ENCODE data around the gene B4GALT2. TPM values are rescaled to one million over a fixed set of nuclear protein-coding genes. Genes with fewer than 3 reads are reported as not detected.
A peak's percentile ranks its signal among the peaks of the same experiment; 100 is the strongest.

B4GALT2 gene
- total RNA-seq, 1 donor from 2014 or later: 23.7 TPM

GRCh38 chr1:43951021-43951985 lies 27.7 kb upstream of the B4GALT2 start:
- Mint-ChIP-seq H3K4me3 (no peak overlapping the region), H3K27me3 (ENCODE audit: insufficient read depth, low read depth) (peaks cover 2% of the 10 kb centered on the region), H3K27ac (no peak overlapping the region), H3K9me3 (no peaks in the 10 kb centered on the region), H3K36me3 (peaks cover 5% of the 10 kb centered on the region), H3K4me1 (peaks cover 23% of the 10 kb centered on the region)
- Histone ChIP-seq H3K27me3 (no peaks in the 10 kb centered on the region), H3K27ac (no peak overlapping the region), H3K9ac (no peak overlapping the region), H3K4me3 (no peak overlapping the region), H4K20me1 (ENCODE audit: low read depth) (peaks cover 23% of the 10 kb centered on the region), H3K4me2 (no peak overlapping the region), H3K9me3 (ENCODE audit: low read depth) (no peaks in the 10 kb centered on the region), H2AFZ (replicated peaks) (no peak overlapping the region), H3F3A (ENCODE audit: low read depth) (peaks cover 17% of the 10 kb centered on the region), H3K4me1 (peaks cover 19% of the 10 kb centered on the region), H3K36me3 (no peaks in the 10 kb centered on the region), H3K79me2 (ENCODE audit: low read depth) (peaks cover 14% of the 10 kb centered on the region)
- no peak for DNase-seq (ENCODE audit: low spot score)
- TF ChIP-seq EZH2 (IDR thresholded peaks at IDR 0.05) (no peak), CTCF (IDR thresholded peaks at IDR 0.05) (no peak), EZH2phosphoT487 (IDR thresholded peaks at IDR 0.05) (no peak)

DNA sequence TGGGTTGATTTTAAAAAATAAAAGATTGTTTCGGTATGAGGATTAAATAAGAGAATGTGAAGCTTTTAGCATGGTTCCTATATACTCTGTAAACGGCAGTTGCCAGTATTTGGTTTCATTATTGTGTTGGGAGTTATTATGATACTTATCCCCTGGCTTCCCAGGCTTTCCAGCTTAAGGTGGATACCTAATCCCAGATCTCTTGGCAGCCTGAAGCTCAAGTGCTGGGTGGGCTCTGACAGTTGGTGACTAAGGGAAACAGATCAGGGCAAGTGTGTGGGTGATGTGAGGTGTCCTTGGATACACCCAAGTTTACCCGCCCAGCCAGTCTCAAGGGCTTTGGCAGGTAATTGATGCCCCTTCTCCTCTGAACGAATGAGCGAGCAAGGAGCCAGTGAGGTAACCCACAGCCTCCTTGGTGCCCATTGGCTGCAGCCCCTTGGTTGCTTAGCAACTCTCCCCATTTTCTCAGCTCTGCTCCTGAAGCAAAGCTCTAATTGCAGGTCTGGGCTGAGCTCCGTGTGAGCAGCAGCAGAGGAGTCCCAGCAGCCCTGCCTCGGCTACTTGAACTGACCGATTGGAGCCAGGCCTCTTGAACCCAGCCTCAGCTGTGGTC lies 26.2 kb upstream of the B4GALT2 start:
- no peaks in the 10 kb centered on the region for H3K9me3 ChIP-seq (ENCODE audit: low read depth)
- no peak overlapping the region for H3K27ac ChIP-seq
- no peaks in the 10 kb centered on the region for H3K9me3 Mint-ChIP-seq
- peak overlapping the region; percentile 67 for H3K4me2 ChIP-seq
- H3K36me3 ChIP-seq: no peaks in the 10 kb centered on the region
- no peak for TF ChIP-seq EZH2 (IDR thresholded peaks at IDR 0.05)
- no peak for TF ChIP-seq CTCF (IDR thresholded peaks at IDR 0.05)
- no peak for TF ChIP-seq EZH2phosphoT487 (IDR thresholded peaks at IDR 0.05)
- H3K36me3 Mint-ChIP-seq: peaks cover 11% of the 10 kb centered on the region
- no peak overlapping the region for H3K4me3 ChIP-seq
- H4K20me1 ChIP-seq (ENCODE audit: low read depth): peaks cover 23% of the 10 kb centered on the region
- peaks cover 8% of the 10 kb centered on the region for H3K79me2 ChIP-seq (ENCODE audit: low read depth)
- peaks cover 17% of the 10 kb centered on the region for H3F3A ChIP-seq (ENCODE audit: low read depth)
- H3K27ac Mint-ChIP-seq: no peak overlapping the region
- H3K27me3 ChIP-seq: no peaks in the 10 kb centered on the region
- H3K27me3 Mint-ChIP-seq (ENCODE audit: insufficient read depth, low read depth): no peaks in the 10 kb centered on the region
- no peak overlapping the region for H3K4me3 Mint-ChIP-seq
- H2AFZ ChIP-seq (replicated peaks): no peak overlapping the region
- H3K9ac ChIP-seq: no peak overlapping the region
- H3K4me1 Mint-ChIP-seq: peaks cover 19% of the 10 kb centered on the region
- peak; percentile 89 for DNase-seq (ENCODE audit: low spot score)
- H3K4me1 ChIP-seq: peaks cover 13% of the 10 kb centered on the region

DNA sequence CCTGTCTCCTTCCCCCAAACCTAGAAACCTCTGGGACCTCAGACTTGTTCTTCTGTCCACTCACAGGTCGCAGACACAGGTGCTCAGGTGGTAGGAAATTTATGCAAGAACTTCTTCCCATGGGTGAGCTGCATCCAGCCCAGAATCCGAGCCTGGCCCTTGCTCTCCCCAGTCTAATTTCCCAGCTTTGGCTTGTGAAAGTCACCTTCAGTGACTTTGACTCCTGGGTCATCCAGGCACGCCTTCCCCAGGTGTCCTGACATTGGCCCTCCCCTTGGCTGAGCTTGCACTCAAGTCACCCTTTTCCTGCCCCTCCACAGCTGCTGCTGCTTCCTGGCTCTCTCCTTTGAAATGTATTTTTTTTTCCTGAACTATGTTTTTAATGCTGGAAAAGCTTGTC lies 25.6 kb upstream of the B4GALT2 start:
- Histone ChIP-seq H2AFZ (replicated peaks) (no peak overlapping the region), H3K27me3 (no peaks in the 10 kb centered on the region), H3K9ac (no peak overlapping the region), H3F3A (ENCODE audit: low read depth) (peaks cover 17% of the 10 kb centered on the region), H3K27ac (no peak overlapping the region), H3K4me1 (peaks cover 11% of the 10 kb centered on the region), H3K4me3 (no peak overlapping the region), H3K9me3 (ENCODE audit: low read depth) (no peaks in the 10 kb centered on the region), H4K20me1 (ENCODE audit: low read depth) (peaks cover 23% of the 10 kb centered on the region), H3K36me3 (no peaks in the 10 kb centered on the region), H3K4me2 (peak overlapping the region; percentile 67), H3K79me2 (ENCODE audit: low read depth) (peaks cover 7% of the 10 kb centered on the region)
- H3K4me1 Mint-ChIP-seq: peaks cover 15% of the 10 kb centered on the region
- H3K27ac Mint-ChIP-seq: no peak overlapping the region
- peaks cover 11% of the 10 kb centered on the region for H3K36me3 Mint-ChIP-seq
- TF ChIP-seq EZH2 (IDR thresholded peaks at IDR 0.05): no peak
- H3K9me3 Mint-ChIP-seq: no peaks in the 10 kb centered on the region
- DNase-seq (ENCODE audit: low spot score): no peak
- no peak overlapping the region for H3K4me3 Mint-ChIP-seq
- no peaks in the 10 kb centered on the region for H3K27me3 Mint-ChIP-seq (ENCODE audit: insufficient read depth, low read depth)
